Colonic mucosa (tissue), 4 donors: ENCODE results near the gene DCDC2. TPM values are rescaled to one million over a fixed set of nuclear protein-coding genes. Genes with fewer than 3 reads are reported as not detected.
"Not testable (repeated sequence)": the region's sequence is repeated elsewhere in the genome, so short reads cannot be mapped to it uniquely, and the experiment has no call there.

Source experiments
- DNase-seq: peaks from one replicate; pipeline ENCODE4 v3.0.0-alpha.2; 2020
- H3K27ac ChIP-seq: fragments of 200-600 bp; one replicate; pipeline ENCODE4 v1.8.0; 2021
- H3K27me3 ChIP-seq: fragments of 200-600 bp; one replicate; pipeline ENCODE4 v1.8.0; 2021
- H3K36me3 ChIP-seq: fragments of 200-600 bp; one replicate; pipeline ENCODE4 v1.8.0; 2021
- H3K4me1 ChIP-seq: fragments of 200-600 bp; one replicate; pipeline ENCODE4 v1.8.0; 2021; ENCODE audit warnings: mild to moderate bottlenecking
- H3K4me3 ChIP-seq: fragments of 200-600 bp; one replicate; pipeline ENCODE4 v1.8.0; 2021
- H3K9ac ChIP-seq, 2 donors: one replicate each; pipeline ENCODE4 v1.7.0; 2013; ENCODE audit warnings: control low read depth in 2 of 2, low read depth in 2 of 2, low read length in 2 of 2
- H3K9me3 ChIP-seq: fragments of 200-600 bp; one replicate; pipeline ENCODE4 v1.8.0; 2021
- CTCF ChIP-seq: fragments of 200-600 bp; IDR thresholded peaks from one replicate; pipeline ENCODE4 v1.8.0; 2022; ENCODE audit warnings: antibody characterized with exemption, mild to moderate bottlenecking
- intact Hi-C: fragments of 100-400 bp; cut with DNase I; formaldehyde crosslinking; loops from one replicate; pipeline ENCODE4 v1.14.1; 2022
- total RNA-seq, 2 donors: library from RNA; stranded (reverse); fragmentation: NEBNext Ultra II Directional in 1 of 2; extraction: Animal tissue kit (Norgen Biotek cat#: 25700) in 1 of 2; gene quantifications; one replicate each; pipeline ENCODE4 v1.2.1, GENCODE V29; 2021
- donor health status: healthy.
- donor health status: DM: no; HTN: no; CAD: no.
- donor health status: DM: no; HTN: no; CAD: no.

Gene DCDC2
- total RNA-seq, 2 donors from 2014 or later: 3.3 to 9.4 TPM

DNA sequence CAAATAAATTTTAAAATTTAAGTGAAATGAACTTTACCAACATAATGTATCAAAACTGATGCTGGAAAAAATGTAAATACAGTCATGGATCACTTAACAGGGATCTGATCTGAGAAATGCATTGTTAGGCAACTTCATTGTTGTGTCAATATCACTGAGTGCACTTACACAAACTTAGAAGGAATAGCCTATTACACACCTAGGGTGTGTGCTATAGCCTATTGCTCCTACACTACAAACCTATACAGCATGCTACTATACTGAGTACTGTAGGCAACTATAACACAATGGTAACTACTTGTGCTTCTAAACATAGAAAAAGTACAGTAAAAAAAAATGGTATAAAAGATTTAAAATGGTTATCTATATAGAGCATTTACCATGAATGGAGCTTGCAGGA, 104.5 kb downstream of the DCDC2 start:
- H3K9me3 ChIP-seq: no peaks in the 10 kb centered on the region
- no peak overlapping the region for H3K4me3 ChIP-seq
- no peak for TF ChIP-seq CTCF
- no peak overlapping the region for H3K27ac ChIP-seq
- H3K4me1 ChIP-seq: no peaks in the 10 kb centered on the region
- intact Hi-C loops: no loop called here
- DNase-seq: no peak
- no peaks in the 10 kb centered on the region for H3K36me3 ChIP-seq
- H3K9ac ChIP-seq: no peak overlapping the region
- H3K27me3 ChIP-seq: no peaks in the 10 kb centered on the region

DNA sequence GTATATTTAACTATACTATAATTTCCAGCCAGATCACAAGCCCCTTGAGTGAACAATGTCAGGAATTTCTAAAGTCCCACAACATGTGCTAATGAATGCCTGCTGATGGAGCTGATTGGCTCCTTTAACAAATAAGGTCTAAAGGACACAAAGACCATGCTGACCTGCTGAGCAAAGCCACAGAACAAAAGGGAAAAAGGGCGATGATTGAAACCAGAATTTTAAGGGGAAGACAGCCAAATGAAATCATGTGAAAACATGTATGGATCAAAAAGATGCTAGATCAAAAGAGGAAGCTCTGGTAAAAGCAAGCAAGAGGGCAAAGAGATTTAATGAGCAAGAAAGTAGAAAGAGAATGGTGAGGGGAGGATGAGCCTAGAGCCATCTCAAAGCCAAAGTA, 105.6 kb downstream of the DCDC2 start:
- H3K9ac ChIP-seq: no peak overlapping the region
- intact Hi-C loops: no loop called here
- no peak for DNase-seq
- H3K4me3 ChIP-seq: no peak overlapping the region
- no peaks in the 10 kb centered on the region for H3K27me3 ChIP-seq
- no peaks in the 10 kb centered on the region for H3K9me3 ChIP-seq
- H3K36me3 ChIP-seq: no peaks in the 10 kb centered on the region
- H3K27ac ChIP-seq: no peak overlapping the region
- H3K4me1 ChIP-seq: no peaks in the 10 kb centered on the region
- TF ChIP-seq CTCF: no peak

GRCh38 chr6:24251339-24251738, 106.5 kb downstream of the DCDC2 start:
- no peak overlapping the region for H3K4me3 ChIP-seq
- TF ChIP-seq CTCF: no peak
- no peaks in the 10 kb centered on the region for H3K36me3 ChIP-seq
- H3K9me3 ChIP-seq: no peaks in the 10 kb centered on the region
- H3K4me1 ChIP-seq: no peaks in the 10 kb centered on the region
- H3K27ac ChIP-seq: no peak overlapping the region
- intact Hi-C loops: no loop called here
- no peak overlapping the region for H3K9ac ChIP-seq
- DNase-seq: no peak
- H3K27me3 ChIP-seq: no peaks in the 10 kb centered on the region

GRCh38 chr6:24249926-24250325, 107.9 kb downstream of the DCDC2 start:
- no peak for TF ChIP-seq CTCF
- Histone ChIP-seq H3K4me1 (no peaks in the 10 kb centered on the region), H3K27me3 (no peaks in the 10 kb centered on the region), H3K4me3 (no peak overlapping the region), H3K36me3 (no peaks in the 10 kb centered on the region), H3K27ac (no peak overlapping the region), H3K9ac (no peak overlapping the region), H3K9me3 (no peaks in the 10 kb centered on the region)
- intact Hi-C loops: no loop called here
- DNase-seq: no peak

- no peaks in the 10 kb centered on the region for H3K4me1 ChIP-seq
- no peak overlapping the region for H3K9ac ChIP-seq
- H3K27ac ChIP-seq: no peak overlapping the region
- TF ChIP-seq CTCF: no peak
- H3K4me3 ChIP-seq: no peak overlapping the region
- intact Hi-C loops: no loop called here
- DNase-seq: no peak
- H3K9me3 ChIP-seq: no peaks in the 10 kb centered on the region
- no peaks in the 10 kb centered on the region for H3K27me3 ChIP-seq
- H3K36me3 ChIP-seq: no peaks in the 10 kb centered on the region
Measured at GRCh38 chr6:24245275-24245674, 112.6 kb downstream of the DCDC2 start.

DNA sequence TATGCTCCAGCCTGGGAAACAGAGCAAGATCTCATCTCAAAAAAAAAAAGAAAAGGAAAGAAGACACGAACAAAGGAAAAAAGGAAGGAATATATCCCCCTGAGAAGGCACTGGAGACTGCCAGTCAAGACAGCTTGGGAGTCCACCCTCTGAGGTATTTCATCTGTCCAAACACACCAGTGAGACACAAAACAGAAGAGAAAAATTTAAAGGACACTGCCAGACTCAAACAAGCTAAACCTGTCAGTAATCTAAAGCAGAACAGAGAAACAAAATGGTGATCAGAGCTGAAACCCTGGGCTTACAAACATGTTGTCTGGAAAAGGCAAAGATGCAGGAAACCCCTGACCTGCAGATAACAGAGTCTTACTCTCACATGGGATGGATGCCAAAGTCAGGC, 114.9 kb downstream of the DCDC2 start:
- no peak overlapping the region for H3K27ac ChIP-seq
- no peak for DNase-seq
- no peak for TF ChIP-seq CTCF
- intact Hi-C loops: no loop called here
- no peak overlapping the region for H3K4me3 ChIP-seq
- H3K9ac ChIP-seq: no peak overlapping the region
- no peaks in the 10 kb centered on the region for H3K27me3 ChIP-seq
- no peaks in the 10 kb centered on the region for H3K4me1 ChIP-seq
- H3K9me3 ChIP-seq: no peaks in the 10 kb centered on the region
- H3K36me3 ChIP-seq: no peaks in the 10 kb centered on the region

- H3K4me1 ChIP-seq, intact Hi-C loops, H3K27ac ChIP-seq, H3K9me3 ChIP-seq, H3K36me3 ChIP-seq, H3K4me3 ChIP-seq, H3K9ac ChIP-seq, DNase-seq, H3K27me3 ChIP-seq: not testable (repeated sequence)
Measured at GRCh38 chr6:24241779-24242178, 116.1 kb downstream of the DCDC2 start.
